ENCODE measurements around the gene WRNIP1. TPM values are rescaled to one million over a fixed set of nuclear protein-coding genes. Genes with fewer than 3 reads are reported as not detected.

Gene WRNIP1
- total and polyA plus RNA-seq, 2 of the 13 experiments (the other 11 are each of a cell fraction or from before 2014, with no cell fraction given) = 77.7 to 90.3 TPM

- CTCF ChIA-PET (ENCODE audit: low intra/inter-chr PET ratio, low total read pairs) = no interaction called here
- H2AFZ ChIP-seq (ENCODE audit: low read length) = no peak overlapping the region
- intact Hi-C loops (cut with micrococcal nuclease; ENCODE audit: unreplicated experiment) = no loop called here
Observed at GRCh38 chr6:2793534-2794151, 28.4 kb downstream of the WRNIP1 start.

DNA sequence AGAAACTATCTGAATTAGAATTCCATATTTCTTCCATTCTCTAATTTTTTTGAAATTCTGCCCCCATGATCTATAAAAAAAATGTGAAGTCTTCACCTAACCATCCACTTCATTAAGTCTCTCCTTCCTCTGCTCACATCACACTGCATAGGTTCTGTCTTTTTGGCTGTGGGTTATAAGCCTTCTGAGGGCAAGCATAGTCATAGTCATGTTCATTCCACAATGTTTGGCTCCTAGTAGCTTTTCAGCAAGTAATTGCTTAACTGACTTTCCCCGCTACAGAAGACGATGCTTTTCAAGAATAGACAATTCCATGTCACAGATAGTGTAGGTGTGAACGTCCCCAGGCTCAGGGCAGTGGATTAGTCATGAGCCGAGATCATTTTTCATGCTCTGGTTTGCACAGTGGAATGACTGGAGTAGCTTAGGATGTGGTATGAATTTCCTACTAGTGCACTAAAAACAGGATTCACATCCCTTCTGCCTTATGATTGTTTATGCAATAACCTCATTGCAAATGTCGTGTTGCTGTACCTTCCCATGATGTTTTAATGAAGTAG lies 29.1 kb downstream of the WRNIP1 start:
- Histone ChIP-seq H4K20me1 (ENCODE audit: insufficient read depth, low read length) (no peaks in the 10 kb centered on the region), H3K27ac (ENCODE audit: extremely low read length, insufficient read depth, low read length) (no peak overlapping the region), H3K36me3 (replicated peaks in 1 of 2; ENCODE audit: control insufficient read depth in 1 of 2, insufficient read depth in 2 of 2, low read length in 2 of 2) (no peaks in the 10 kb centered on the region), H3K79me2 (ENCODE audit: insufficient read depth, low read length) (no peaks in the 10 kb centered on the region), H3K9me3 (ENCODE audit: low read length) (no peaks in the 10 kb centered on the region), H3K9ac (ENCODE audit: insufficient read depth, low read depth, low read length) (no peak overlapping the region), H3K4me3 (replicated peaks in 1 of 3; ENCODE audit: insufficient read depth in 1 of 3, low read depth in 2 of 3, low read length in 3 of 3) (no peak overlapping the region), H3K4me2 (ENCODE audit: low read depth, low read length) (no peak overlapping the region), H2AFZ (ENCODE audit: low read length) (no peak overlapping the region), H3K27me3 (ENCODE audit: control insufficient read depth in 1 of 2, insufficient read depth in 2 of 2, low read length in 2 of 2) (no peaks in the 10 kb centered on the region), H3K4me1 (ENCODE audit: insufficient read depth, low read length) (peaks cover 15% of the 10 kb centered on the region; the same call in 1 of the 2 replicates)
- FAIRE-seq (no peak), DNase-seq (ENCODE audit: low spot score) (no peak), ATAC-seq (no peak)
- 90% methylated on average over 5 of the region's 5 CpGs for WGBS (ENCODE audit: low lambda C conversion rate)
- ChIA-PET POLR2A (interaction anchor here (1.5 kb wide), 2 partner anchors 45 to 47 kb away, joined by 5 to 7 read pairs; partner anchors contain the start of gene SERPINB1), CTCF (ENCODE audit: low intra/inter-chr PET ratio, low total read pairs) (no interaction called here)
- intact Hi-C loops (cut with micrococcal nuclease; ENCODE audit: unreplicated experiment) = no loop called here
- in situ Hi-C loops (cut with HindIII; ENCODE audit: extremely low pct_ligation_motif_present, low pct_unique_long_range_greater_than_20kb) = loop anchor here (5.0 kb wide), 1 partner anchor 118 kb away; no protein-coding TSS in a partner anchor
- BruUV-seq (replicated peaks) = no TSS peak
- TF ChIP-seq ZNF362 (CRISPR knock-in tag; IDR thresholded peaks at IDR 0.05; ENCODE audit: borderline replicate concordance) (no peak), PRMT3 (CRISPR knock-in tag; IDR thresholded peaks at IDR 0.05; ENCODE audit: borderline replicate concordance, low read depth) (no peak), ZSCAN12 (CRISPR knock-in tag; IDR thresholded peaks at IDR 0.05) (no peak), ZNF274 (CRISPR knock-in tag; IDR thresholded peaks at IDR 0.05) (no peak), ZNF468 (CRISPR knock-in tag; IDR thresholded peaks at IDR 0.05) (no peak), TFE3 (CRISPR knock-in tag; IDR thresholded peaks at IDR 0.05) (no peak), HNRNPH1 (optimal IDR thresholded peaks at IDR 0.05; ENCODE audit: low read depth, low read length) (no peak), DNMT1 (CRISPR knock-in tag; IDR thresholded peaks at IDR 0.05) (no peak), TSC22D2 (CRISPR knock-in tag; IDR thresholded peaks at IDR 0.05; ENCODE audit: borderline replicate concordance) (no peak), ZNF747 (CRISPR knock-in tag; IDR thresholded peaks at IDR 0.05; ENCODE audit: borderline replicate concordance) (no peak)

More at GRCh38 chr6:2793534-2794151, 28.4 kb downstream of the WRNIP1 start:
- 84% methylated on average over 9 of the region's 9 CpGs for WGBS (ENCODE audit: low lambda C conversion rate)
- no peaks in the 10 kb centered on the region for H4K20me1 ChIP-seq (ENCODE audit: insufficient read depth, low read length)
- ATAC-seq (no peak), FAIRE-seq (peak; percentile 43), DNase-seq (ENCODE audit: low spot score) (no peak)
- in situ Hi-C loops (cut with HindIII; ENCODE audit: extremely low pct_ligation_motif_present, low pct_unique_long_range_greater_than_20kb) = loop anchor here (5.0 kb wide), 1 partner anchor 119 kb away; no protein-coding TSS in a partner anchor
- no peak for TF ChIP-seq REXO4 (CRISPR knock-in tag; IDR thresholded peaks at IDR 0.05; ENCODE audit: borderline replicate concordance)
- TF ChIP-seq ZNF180 (CRISPR knock-in tag; IDR thresholded peaks at IDR 0.05; ENCODE audit: borderline replicate concordance, low read depth) = no peak
- TF ChIP-seq NR2F1 (CRISPR knock-in tag; IDR thresholded peaks at IDR 0.05) = no peak
- peak; percentile 38; the same call in 1 of the 2 replicates for TF ChIP-seq CEBPB (IDR thresholded peaks at IDR 0.05; ENCODE audit: borderline replicate concordance, low read depth, low read length)
- H3K36me3 ChIP-seq (replicated peaks in 1 of 2; ENCODE audit: control insufficient read depth in 1 of 2, insufficient read depth in 2 of 2, low read length in 2 of 2) = no peaks in the 10 kb centered on the region; a peak in 1 of 5 replicates
- no peak overlapping the region for H3K4me3 ChIP-seq (replicated peaks in 1 of 3; ENCODE audit: insufficient read depth in 1 of 3, low read depth in 2 of 3, low read length in 3 of 3)
- H3K27ac ChIP-seq (ENCODE audit: extremely low read length, insufficient read depth, low read length) = no peak overlapping the region
- peaks cover 15% of the 10 kb centered on the region; the same call in 1 of the 2 replicates for H3K4me1 ChIP-seq (ENCODE audit: insufficient read depth, low read length)
- no peaks in the 10 kb centered on the region for H3K9me3 ChIP-seq (ENCODE audit: low read length)
- H3K27me3 ChIP-seq (ENCODE audit: control insufficient read depth in 1 of 2, insufficient read depth in 2 of 2, low read length in 2 of 2) = no peaks in the 10 kb centered on the region
- no peaks in the 10 kb centered on the region for H3K79me2 ChIP-seq (ENCODE audit: insufficient read depth, low read length)
- no TSS peak for BruUV-seq (replicated peaks)
- POLR2A ChIA-PET = interaction anchor here (1.5 kb wide), 2 partner anchors 46 to 48 kb away, joined by 5 to 7 read pairs; partner anchors contain the start of gene SERPINB1
- no peak overlapping the region for H3K9ac ChIP-seq (ENCODE audit: insufficient read depth, low read depth, low read length)
- no peak overlapping the region for H3K4me2 ChIP-seq (ENCODE audit: low read depth, low read length)

All from HepG2 (cell line).